GM19023 (cell line): ENCODE data around the gene KIF1A.

Experiments
- ATAC-seq: cut with Tn5 transposase; IDR thresholded peaks from one replicate; pipeline ENCODE4 v1.9.1; 2021; ENCODE audit warnings: mild to moderate bottlenecking, moderate library complexity; ENCODE audit not compliant: unreplicated experiment

Gene KIF1A

GRCh38 chr2:240821429-240821778 lies 1.4 kb upstream of the KIF1A start:
- no peak for ATAC-seq

GRCh38 chr2:240820607-240821428 lies 799 bp upstream of the KIF1A start:
- ATAC-seq: no peak

GRCh38 chr2:240819126-240819857 lies 727 bp downstream of the KIF1A start:
- ATAC-seq: no peak

- no peak for ATAC-seq
Observed at GRCh38 chr2:240818293-240819125, 1.5 kb downstream of the KIF1A start.

GRCh38 chr2:240817496-240818292 lies 2.3 kb downstream of the KIF1A start:
- no peak for ATAC-seq

- ATAC-seq: no peak
Observed at GRCh38 chr2:240816584-240817495, 3.2 kb downstream of the KIF1A start.

DNA sequence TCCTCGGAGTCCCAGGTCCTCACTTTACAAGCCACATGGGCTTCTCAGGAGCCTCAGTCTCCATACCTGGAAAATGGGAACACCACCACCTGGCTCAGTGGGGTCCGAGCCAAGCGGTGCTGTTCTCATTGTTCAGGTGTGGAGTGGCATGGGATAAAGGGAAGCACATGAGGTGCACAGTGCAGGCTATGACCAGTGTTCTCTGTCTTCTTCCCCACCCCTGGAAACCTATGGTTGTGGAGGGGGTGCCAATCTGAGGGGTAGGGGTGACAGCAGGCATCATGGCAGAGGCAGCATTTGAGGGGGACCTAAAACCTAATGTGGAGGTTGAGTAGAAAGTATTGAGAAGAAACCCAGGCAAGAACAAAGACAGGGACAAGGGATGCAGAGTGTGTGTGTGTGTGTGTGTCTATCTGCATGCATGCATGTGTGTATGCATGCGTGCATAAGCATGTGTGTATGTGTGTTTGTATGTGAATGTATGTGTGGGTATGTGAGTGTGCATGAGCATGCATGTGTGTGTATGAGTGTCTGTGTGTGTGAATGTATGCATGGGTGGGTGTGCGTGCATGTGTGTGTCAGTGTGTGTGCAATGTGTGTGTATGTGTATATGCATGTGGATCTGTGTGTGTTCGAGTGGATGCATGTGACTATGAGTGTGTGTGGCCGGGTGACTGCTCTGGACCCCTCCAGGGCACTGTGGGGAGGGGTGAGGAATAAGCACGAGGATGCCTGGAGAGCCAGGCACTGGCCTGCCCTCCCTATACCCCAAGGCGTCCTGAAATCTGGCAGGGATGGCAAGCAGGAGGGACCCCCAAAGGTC lies 4.0 kb downstream of the KIF1A start:
- no peak for ATAC-seq

GRCh38 chr2:240814946-240815760 lies 4.9 kb downstream of the KIF1A start:
- ATAC-seq: no peak

DNA sequence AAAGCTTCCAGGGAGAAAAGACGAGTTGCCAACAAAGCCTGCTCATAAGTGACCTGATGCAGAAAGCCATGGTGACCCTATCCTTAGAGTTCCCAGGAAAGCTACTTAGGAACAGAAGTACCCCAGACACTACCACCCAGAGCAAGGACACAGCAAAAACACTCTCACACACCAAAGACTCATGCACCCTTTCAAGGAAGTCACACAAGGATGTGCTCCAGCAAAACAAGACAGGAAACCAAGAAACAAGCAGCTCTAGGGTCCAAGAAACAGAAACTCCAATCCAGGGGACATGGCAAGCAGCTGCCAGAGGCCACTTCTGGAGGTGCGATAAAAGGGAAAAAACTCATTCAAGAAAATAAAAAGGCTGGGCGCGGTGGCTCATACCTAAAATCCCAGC lies 5.7 kb downstream of the KIF1A start:
- no peak for ATAC-seq

DNA sequence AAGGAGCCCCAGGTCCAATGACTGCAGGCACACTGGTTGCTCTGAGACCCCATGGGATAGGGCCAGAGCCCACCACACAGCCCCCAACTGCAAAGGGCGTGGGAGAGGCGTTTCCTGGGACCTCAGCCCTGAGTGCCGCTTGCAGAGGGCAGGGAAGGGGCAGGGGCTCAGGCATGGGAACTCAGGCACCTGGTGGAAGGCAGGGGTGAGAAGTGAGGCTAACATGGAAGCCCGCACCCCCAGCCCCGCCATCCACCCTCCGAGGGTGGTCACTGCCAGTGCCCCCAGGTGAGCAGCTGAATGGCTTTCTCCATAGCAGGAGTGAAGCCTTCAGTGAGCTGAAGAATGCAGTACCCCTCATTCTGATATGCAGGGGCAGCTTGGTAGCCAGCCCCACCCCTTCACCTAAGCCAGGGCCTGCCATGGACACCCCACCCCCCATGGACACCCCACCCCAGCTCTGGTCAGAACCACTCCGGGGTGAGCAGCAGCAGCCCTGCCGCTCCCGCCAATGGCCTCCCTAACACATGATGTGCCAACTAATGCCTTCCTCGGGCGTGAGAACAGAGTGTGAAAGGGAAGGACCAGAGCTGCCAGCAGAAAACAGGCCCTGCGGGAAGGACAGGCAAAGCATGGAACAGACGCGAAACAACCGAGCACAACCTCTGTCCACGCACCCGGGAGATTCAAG lies 6.6 kb downstream of the KIF1A start:
- no peak for ATAC-seq

- no peak for ATAC-seq
Observed at GRCh38 chr2:240812721-240813120, 7.3 kb downstream of the KIF1A start.

DNA sequence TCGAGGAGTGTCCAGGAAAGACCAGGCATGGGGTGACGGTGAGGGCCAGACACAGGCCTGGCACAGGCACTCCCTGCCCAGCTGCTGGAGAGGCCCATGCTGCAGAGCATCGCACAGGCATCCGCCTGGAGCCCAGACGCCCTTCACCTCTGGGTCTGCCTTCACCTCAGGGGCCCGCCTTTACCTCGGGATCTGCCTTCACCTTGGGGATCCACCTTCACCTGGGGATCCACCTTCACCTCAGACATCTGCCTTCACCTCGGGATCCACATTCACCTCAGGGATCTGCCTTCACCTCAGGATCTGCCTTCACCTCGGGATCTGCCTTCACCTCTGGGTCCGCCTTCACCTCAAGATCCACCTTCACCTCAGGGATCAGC lies 7.7 kb downstream of the KIF1A start:
- ATAC-seq: no peak

DNA sequence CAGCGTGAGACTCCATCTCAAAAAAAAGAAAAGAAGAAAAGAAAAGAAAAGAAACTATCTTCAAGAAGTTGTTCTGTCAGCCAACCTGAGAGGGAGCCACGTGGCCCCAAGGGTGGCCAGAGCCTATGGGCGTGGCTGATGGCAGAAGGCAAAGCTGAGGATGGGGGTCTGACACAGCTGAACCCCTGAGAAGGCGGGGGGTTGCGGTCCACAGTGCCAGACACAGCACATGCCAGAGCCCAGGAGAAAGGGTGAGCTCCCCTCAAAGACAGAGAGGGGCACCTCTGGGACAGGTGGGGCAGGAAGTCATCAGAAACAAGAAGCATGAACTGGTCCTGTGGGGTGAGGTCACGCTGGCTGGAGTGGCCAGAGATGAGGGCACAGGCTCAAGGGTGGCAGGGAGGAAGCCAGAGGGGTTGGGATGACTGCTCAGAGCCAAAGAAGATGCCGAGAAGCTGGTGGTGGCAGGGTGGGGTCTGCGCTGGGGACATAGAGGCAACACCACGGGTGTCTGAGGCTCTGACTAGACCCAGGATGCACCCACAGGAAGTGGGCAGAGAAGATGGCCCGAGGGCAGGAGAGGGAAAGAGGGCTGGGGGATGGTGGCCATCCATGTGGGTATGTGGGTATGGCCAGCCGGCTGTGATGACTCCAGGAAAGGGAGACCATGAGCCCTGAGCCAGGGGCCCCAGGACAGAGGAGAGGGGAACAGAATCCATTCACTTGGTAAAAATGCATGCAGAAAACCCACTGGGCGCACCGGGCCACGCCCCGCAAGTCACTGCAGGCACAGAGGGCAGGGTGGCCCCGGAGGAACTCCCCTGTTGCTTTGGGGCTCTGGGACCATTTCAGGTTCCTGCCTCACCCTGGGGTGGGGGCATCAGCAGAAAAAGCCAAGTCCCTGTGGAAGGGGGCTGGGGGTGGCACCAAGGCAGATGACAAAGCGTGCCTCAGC lies 8.4 kb downstream of the KIF1A start:
- no peak for ATAC-seq

DNA sequence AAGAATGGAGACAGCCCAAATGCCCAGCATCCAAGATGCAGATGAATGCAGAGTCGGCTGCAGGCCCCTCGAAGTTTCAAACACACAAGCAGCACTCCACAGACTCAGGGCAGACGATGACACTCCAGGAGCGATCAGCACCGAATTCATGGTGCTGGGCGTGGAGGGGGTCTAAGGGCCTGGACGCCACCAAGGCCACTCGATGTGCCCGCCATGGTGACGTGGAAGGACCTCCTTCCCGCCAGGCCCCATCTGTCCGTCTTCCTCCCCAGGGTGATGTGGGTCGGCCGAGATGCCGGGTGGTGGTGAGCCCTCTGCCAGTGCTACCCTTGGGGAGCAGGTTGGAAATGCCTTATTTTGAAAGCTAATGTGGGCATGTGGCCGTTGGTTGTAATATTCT lies 9.4 kb downstream of the KIF1A start:
- no peak for ATAC-seq

GRCh38 chr2:240810199-240810598 lies 9.8 kb downstream of the KIF1A start:
- ATAC-seq: no peak

GRCh38 chr2:240809276-240809675 lies 10.7 kb downstream of the KIF1A start:
- ATAC-seq: no peak
